ENCODE data around the gene MPEG1. TPM values are rescaled to one million over a fixed set of nuclear protein-coding genes. Genes with fewer than 3 reads are reported as not detected.
A peak's percentile ranks its signal among the peaks of the same experiment; 100 is the strongest.

The MPEG1 gene
- total and polyA plus RNA-seq, 2 of the 4 experiments (the other 2 are of a cell fraction), result not detected

DNA sequence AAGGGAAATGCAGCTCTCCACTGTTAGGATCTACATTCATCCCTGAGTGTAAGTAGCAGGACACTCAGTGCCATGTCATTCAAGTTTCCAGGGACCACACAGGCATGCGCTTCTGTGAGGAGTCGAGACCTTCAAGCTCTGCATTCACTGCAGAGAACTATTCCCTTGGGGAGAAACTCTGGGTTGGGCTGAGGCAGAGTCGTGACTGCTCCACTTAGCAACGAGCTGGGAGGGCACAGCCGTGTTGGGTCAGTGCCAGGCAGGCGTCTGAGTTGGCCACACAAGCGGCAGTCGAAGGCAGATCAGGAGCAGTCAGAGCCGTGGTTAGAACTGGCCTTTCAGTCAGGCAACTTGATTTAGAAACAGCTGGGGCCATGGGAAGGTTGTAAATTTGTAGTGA, 14.7 kb downstream of the MPEG1 start:
- Histone ChIP-seq H3K4me3 (ENCODE audit: insufficient read depth, low read depth, low read length) (no peak overlapping the region), H3K18ac (ENCODE audit: low read depth, low read length) (no peak overlapping the region), H3K9ac (ENCODE audit: low read depth, low read length) (no peak overlapping the region), H4K8ac (ENCODE audit: low read depth in 2 of 2, low read length in 2 of 2) (peak overlapping the region in 1 of 2 experiments; percentile 4; a peak in 1 of 4 replicates), H3K9me3 (ENCODE audit: control insufficient read depth, insufficient read depth, low read length) (no peaks in the 10 kb centered on the region), H4K5ac (ENCODE audit: low read depth, low read length) (no peak overlapping the region), H3K4me1 (ENCODE audit: control insufficient read depth, insufficient read depth, low read length) (peaks cover 4% of the 10 kb centered on the region; the same call in 1 of the 2 replicates), H3K9me1 (ENCODE audit: insufficient read depth, low read length) (peaks cover 8% of the 10 kb centered on the region; the same call in 1 of the 2 replicates), H3K27ac (ENCODE audit: insufficient read depth, low read length) (no peak overlapping the region), H3K79me1 (ENCODE audit: low read depth in 1 of 2, low read length in 2 of 2) (no peaks in the 10 kb centered on the region), H2BK5ac (ENCODE audit: low read depth, low read length, poor library complexity, severe bottlenecking) (no peak overlapping the region), H2AK9ac (replicated peaks; ENCODE audit: low read depth, low read length, poor library complexity) (no peak overlapping the region), H3K4me2 (ENCODE audit: low read depth, low read length) (no peak overlapping the region), H2BK20ac (ENCODE audit: low read depth, low read length) (no peak overlapping the region; the same call in 1 of the 2 replicates), H4K91ac (ENCODE audit: insufficient read depth, low read depth, low read length) (no peak overlapping the region), H3K56ac (ENCODE audit: extremely low read depth, insufficient read depth, low read length) (no peak overlapping the region), H2BK15ac (ENCODE audit: low read depth, low read length) (no peak overlapping the region), H3K23ac (ENCODE audit: low read depth, low read length) (peak overlapping the region; percentile 29; the same call in 1 of the 2 replicates), H2BK120ac (ENCODE audit: low read depth, low read length) (no peak overlapping the region), H3K14ac (replicated peaks; ENCODE audit: low read depth, low read length) (no peak overlapping the region; the same call in 1 of the 2 replicates), H2AK5ac (ENCODE audit: low read depth, low read length) (no peak overlapping the region; the same call in 1 of the 2 replicates), H2AFZ (replicated peaks; ENCODE audit: low read length, poor library complexity) (peak overlapping the region; percentile 67), H3K36me3 (ENCODE audit: control insufficient read depth, insufficient read depth, low read length) (peaks cover 42% of the 10 kb centered on the region), H4K20me1 (ENCODE audit: insufficient read depth, low read length) (no peaks in the 10 kb centered on the region), H3K27me3 (ENCODE audit: control insufficient read depth, insufficient read depth, low read length) (no peaks in the 10 kb centered on the region), H3K4ac (ENCODE audit: low read depth, low read length) (no peak overlapping the region)
- ATAC-seq (ENCODE audit: low read depth), result peak; percentile 87
- intact Hi-C loops (cut with micrococcal nuclease) (no loop called here), in situ Hi-C loops (cut with MboI; ENCODE audit: low sequenced_read_pairs) (no loop called here), dilution Hi-C loops (cut with HindIII; ENCODE audit: low sequenced_read_pairs, unreplicated experiment) (no loop called here)
- 32% methylated on average over 4 of the region's 9 CpGs; no CpG with 5 or more reads in 1 of the 2 experiments for WGBS, 2 experiments (ENCODE audit: extremely low coverage in 2 of 2, insufficient read length in 1 of 2)
- BruUV-seq (replicated peaks), result no TSS peak
- ChIA-PET POLR2A (ENCODE audit: unreplicated experiment) (no interaction called here), CTCF (interaction anchor here (1.4 to 2.1 kb wide), 3 partner anchors 12 to 26 kb away, joined by 3 to 10 read pairs (median 4); partner anchors contain the start of gene DTX4)
- TF ChIP-seq NFE2L2 (IDR thresholded peaks at IDR 0.05; ENCODE audit: low read depth, low read length) (no peak), RAD21 (IDR thresholded peaks at IDR 0.05; ENCODE audit: low read length) (no peak), MXI1 (IDR thresholded peaks at IDR 0.05; ENCODE audit: borderline replicate concordance, low read depth, low read length) (no peak), FOS (IDR thresholded peaks at IDR 0.05; ENCODE audit: low read depth, low read length) (no peak), MAZ (IDR thresholded peaks at IDR 0.05; ENCODE audit: borderline replicate concordance, low read depth, low read length) (no peak), BHLHE40 (IDR thresholded peaks at IDR 0.05; ENCODE audit: low read depth, low read length) (no peak), CHD1 (IDR thresholded peaks at IDR 0.05; ENCODE audit: low read depth, low read length) (no peak)
- TF ChIP-seq, protein P1, sequence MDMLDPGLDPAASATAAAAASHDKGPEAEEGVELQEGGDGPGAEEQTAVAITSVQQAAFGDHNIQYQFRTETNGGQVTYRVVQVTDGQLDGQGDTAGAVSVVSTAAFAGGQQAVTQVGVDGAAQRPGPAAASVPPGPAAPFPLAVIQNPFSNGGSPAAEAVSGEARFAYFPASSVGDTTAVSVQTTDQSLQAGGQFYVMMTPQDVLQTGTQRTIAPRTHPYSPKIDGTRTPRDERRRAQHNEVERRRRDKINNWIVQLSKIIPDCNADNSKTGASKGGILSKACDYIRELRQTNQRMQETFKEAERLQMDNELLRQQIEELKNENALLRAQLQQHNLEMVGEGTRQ (IDR thresholded peaks at IDR 0.05; ENCODE audit: low read depth, low read length), result no peak
- peak; percentile 68 for DNase-seq
